Vagina (tissue), 2 donors: ENCODE results near the gene GPBP1.

Source experiments
- CTCF ChIP-seq, 3 experiments: fragments of 450-650 bp in 2 of 3; fragments of 200-600 bp in 1 of 3; sonication (generic) in 1 of 3; IDR thresholded peaks; one replicate each; pipeline ENCODE4 v1.5.1; 2017 to 2019; ENCODE audit warnings: antibody characterized with exemption in 3 of 3, mild to moderate bottlenecking in 2 of 3, moderate library complexity in 2 of 3
- POLR2A ChIP-seq, 2 donors: fragments of 450-650 bp; IDR thresholded peaks; one replicate each; pipeline ENCODE4 v1.6.1; 2017; ENCODE audit warnings: antibody characterized with exemption in 2 of 2, mild to moderate bottlenecking in 2 of 2, moderate library complexity in 2 of 2

- TF ChIP-seq CTCF (IDR thresholded peaks at IDR 0.05) (no peak), POLR2A (IDR thresholded peaks at IDR 0.05) (no peak)
These were observed 20.8 kb downstream of the GPBP1 start for GRCh38 chr5:57194653-57195052.
